Measurements from ENCODE around the gene GGT7.
A peak's percentile ranks its signal among the peaks of the same experiment; 100 is the strongest.
"Not testable (repeated sequence)": the region's sequence is repeated elsewhere in the genome, so short reads cannot be mapped to it uniquely, and the experiment has no call there.

The GGT7 gene

GRCh38 chr20:34848597-34848996 is 24.1 kb downstream of the GGT7 start:
- no peak for DNase-seq (ENCODE audit: low spot score)

- no peak for DNase-seq (ENCODE audit: low spot score)
These were observed 29.2 kb downstream of the GGT7 start for GRCh38 chr20:34843421-34843820.

GRCh38 chr20:34842143-34842542 is 30.5 kb downstream of the GGT7 start:
- no peak for DNase-seq (ENCODE audit: low spot score)

- peak; percentile 64 for DNase-seq (ENCODE audit: low spot score)
These were observed 38.2 kb downstream of the GGT7 start for GRCh38 chr20:34834459-34834893.

GRCh38 chr20:34831936-34832335 is 40.7 kb downstream of the GGT7 start:
- no peak for DNase-seq (ENCODE audit: low spot score)

- no peak for DNase-seq (ENCODE audit: low spot score)
These were observed 43.5 kb downstream of the GGT7 start for GRCh38 chr20:34829191-34829590.

GRCh38 chr20:34825530-34826362 is 46.9 kb downstream of the GGT7 start, which contains the start of gene NCOA6:
TSS of gene NCOA6 (minus strand) at chr20:34825651. CDS start at chr20:34782355, 43,296 bp downstream.
- DNase-seq (ENCODE audit: low spot score), result peak; percentile 85

- peak; percentile 63 for DNase-seq (ENCODE audit: low spot score)
These were observed 47.7 kb downstream of the GGT7 start for GRCh38 chr20:34824806-34825529.

GRCh38 chr20:34824452-34824805 is 48.2 kb downstream of the GGT7 start:
- peak; percentile 82 for DNase-seq (ENCODE audit: low spot score)

- no peak for DNase-seq (ENCODE audit: low spot score)
These were observed 48.6 kb downstream of the GGT7 start for GRCh38 chr20:34824026-34824425.

GRCh38 chr20:34820805-34821578 is 51.7 kb downstream of the GGT7 start:
- no peak for DNase-seq (ENCODE audit: low spot score)

GRCh38 chr20:34817801-34818200 is 54.9 kb downstream of the GGT7 start:
- DNase-seq (ENCODE audit: low spot score), result no peak

- DNase-seq (ENCODE audit: low spot score), result no peak
These were observed 55.6 kb downstream of the GGT7 start for GRCh38 chr20:34817072-34817471.

- no peak for DNase-seq (ENCODE audit: low spot score)
These were observed 57.0 kb downstream of the GGT7 start for GRCh38 chr20:34815636-34816035.

- no peak for DNase-seq (ENCODE audit: low spot score)
These were observed 64.1 kb downstream of the GGT7 start for GRCh38 chr20:34808583-34808982.

- DNase-seq (ENCODE audit: low spot score), result not testable (repeated sequence)
These were observed 64.7 kb downstream of the GGT7 start for GRCh38 chr20:34807944-34808465.

GRCh38 chr20:34806255-34806654 is 66.4 kb downstream of the GGT7 start:
- no peak for DNase-seq (ENCODE audit: low spot score)

- DNase-seq (ENCODE audit: low spot score), result no peak
These were observed 73.8 kb downstream of the GGT7 start for GRCh38 chr20:34798871-34799270.

- DNase-seq (ENCODE audit: low spot score), result no peak
These were observed 74.3 kb downstream of the GGT7 start for GRCh38 chr20:34798328-34798727.

- no peak for DNase-seq (ENCODE audit: low spot score)
These were observed 75.4 kb downstream of the GGT7 start for GRCh38 chr20:34797012-34797995.

Measured in SK-N-DZ (cell line).